ENCODE measurements around the gene TDP1.
A peak's percentile ranks its signal among the peaks of the same experiment; 100 is the strongest.

DNA sequence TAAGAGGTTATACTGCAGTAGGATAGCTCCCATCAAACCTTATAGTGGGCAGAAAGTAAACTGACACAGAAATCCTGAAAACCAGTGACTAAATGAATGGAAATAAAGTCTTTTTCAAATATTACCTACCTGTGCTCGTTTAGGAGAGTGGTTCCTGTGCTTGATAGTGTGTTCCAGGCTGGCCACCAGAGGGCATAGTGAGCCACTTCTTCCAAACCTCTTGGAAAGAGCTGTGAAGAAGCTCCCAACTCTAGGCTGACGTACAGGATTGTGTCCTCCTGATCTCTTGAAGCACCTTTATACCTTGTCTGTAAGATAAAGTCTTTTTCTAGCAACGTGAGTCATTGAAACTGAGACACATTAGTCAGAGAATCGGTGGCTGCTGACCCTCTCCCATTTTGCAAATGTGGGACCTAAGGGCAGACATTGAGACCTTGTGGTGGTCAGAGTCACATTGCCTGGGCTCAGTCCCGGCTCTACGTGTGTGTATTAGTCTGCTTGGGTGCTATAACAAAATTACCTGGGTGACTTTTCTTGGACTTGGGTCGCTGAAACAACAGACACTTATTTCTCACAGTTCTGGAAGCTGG, 17.6 kb downstream of the TDP1 start:
- TF ChIP-seq, protein P1, sequence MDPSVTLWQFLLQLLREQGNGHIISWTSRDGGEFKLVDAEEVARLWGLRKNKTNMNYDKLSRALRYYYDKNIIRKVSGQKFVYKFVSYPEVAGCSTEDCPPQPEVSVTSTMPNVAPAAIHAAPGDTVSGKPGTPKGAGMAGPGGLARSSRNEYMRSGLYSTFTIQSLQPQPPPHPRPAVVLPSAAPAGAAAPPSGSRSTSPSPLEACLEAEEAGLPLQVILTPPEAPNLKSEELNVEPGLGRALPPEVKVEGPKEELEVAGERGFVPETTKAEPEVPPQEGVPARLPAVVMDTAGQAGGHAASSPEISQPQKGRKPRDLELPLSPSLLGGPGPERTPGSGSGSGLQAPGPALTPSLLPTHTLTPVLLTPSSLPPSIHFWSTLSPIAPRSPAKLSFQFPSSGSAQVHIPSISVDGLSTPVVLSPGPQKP (IDR thresholded peaks at IDR 0.05; ENCODE audit: borderline replicate concordance, low read depth, low read length), result no peak
- TF ChIP-seq CTCF (conservative IDR thresholded peaks at IDR 0.05; ENCODE audit: low read depth, low read length), result peak; percentile 73
- TF ChIP-seq MAZ (IDR thresholded peaks at IDR 0.05; ENCODE audit: borderline replicate concordance, low read depth, low read length), result no peak
- no peak for TF ChIP-seq CEBPB (IDR thresholded peaks at IDR 0.05; ENCODE audit: low read depth, low read length)
